Uterus (tissue), 2 donors: Measurements from ENCODE around the gene ADRM1.

Experiments used
- POLR2A ChIP-seq, 2 donors: fragments of 450-650 bp; IDR thresholded peaks; one replicate each; pipeline ENCODE4 v1.6.1; 2016; ENCODE audit warnings: antibody characterized with exemption in 2 of 2, mild to moderate bottlenecking in 1 of 2, moderate library complexity in 1 of 2
- TF ChIP-seq, protein P1 (sequence below), 4 experiments: fragments of 200-600 bp in 2 of 4; fragments of 450-650 bp in 2 of 4; sonication (generic) in 2 of 4; IDR thresholded peaks; one replicate each; pipeline ENCODE4 v1.5.1; 2016 to 2019; ENCODE audit warnings: antibody characterized with exemption in 4 of 4, mild to moderate bottlenecking in 2 of 4, moderate library complexity in 1 of 4

DNA sequence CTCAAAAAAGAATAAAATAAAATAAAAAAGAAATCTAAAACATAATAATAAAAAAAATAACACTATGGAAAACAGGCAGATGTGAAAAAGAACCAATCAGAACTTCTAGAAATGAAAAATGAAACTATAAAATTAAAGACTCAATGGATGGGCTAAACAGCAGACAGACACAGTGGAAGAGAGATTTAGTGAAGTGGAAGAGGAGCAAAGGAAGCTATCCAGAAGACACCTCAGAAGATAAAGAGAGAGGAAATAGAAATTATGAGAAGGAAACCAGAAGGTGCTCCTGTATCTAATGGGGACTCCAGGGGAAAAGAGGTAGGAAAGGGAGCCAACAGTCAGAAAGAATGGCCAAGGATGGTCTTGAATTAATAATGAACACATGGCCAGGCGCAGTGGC, 45.8 kb downstream of the ADRM1 start:
- no peak for TF ChIP-seq POLR2A (IDR thresholded peaks at IDR 0.05)
- TF ChIP-seq, protein P1, sequence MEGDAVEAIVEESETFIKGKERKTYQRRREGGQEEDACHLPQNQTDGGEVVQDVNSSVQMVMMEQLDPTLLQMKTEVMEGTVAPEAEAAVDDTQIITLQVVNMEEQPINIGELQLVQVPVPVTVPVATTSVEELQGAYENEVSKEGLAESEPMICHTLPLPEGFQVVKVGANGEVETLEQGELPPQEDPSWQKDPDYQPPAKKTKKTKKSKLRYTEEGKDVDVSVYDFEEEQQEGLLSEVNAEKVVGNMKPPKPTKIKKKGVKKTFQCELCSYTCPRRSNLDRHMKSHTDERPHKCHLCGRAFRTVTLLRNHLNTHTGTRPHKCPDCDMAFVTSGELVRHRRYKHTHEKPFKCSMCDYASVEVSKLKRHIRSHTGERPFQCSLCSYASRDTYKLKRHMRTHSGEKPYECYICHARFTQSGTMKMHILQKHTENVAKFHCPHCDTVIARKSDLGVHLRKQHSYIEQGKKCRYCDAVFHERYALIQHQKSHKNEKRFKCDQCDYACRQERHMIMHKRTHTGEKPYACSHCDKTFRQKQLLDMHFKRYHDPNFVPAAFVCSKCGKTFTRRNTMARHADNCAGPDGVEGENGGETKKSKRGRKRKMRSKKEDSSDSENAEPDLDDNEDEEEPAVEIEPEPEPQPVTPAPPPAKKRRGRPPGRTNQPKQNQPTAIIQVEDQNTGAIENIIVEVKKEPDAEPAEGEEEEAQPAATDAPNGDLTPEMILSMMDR (IDR thresholded peaks at IDR 0.05) = no peak
